SH-SY5Y (cell line): ENCODE data around the gene SLC8A2.

Experiments used
- GATA2 ChIP-seq: IDR thresholded peaks from 2 replicates; pipeline ENCODE4 v1.6.1; 2011; ENCODE audit warnings: mild to moderate bottlenecking, low read depth, low read length
- GATA3 ChIP-seq: IDR thresholded peaks from 2 replicates; pipeline ENCODE4 v1.6.1; 2011; ENCODE audit warnings: low read depth, mild to moderate bottlenecking, low read length, moderate library complexity

GRCh38 chr19:47507924-47508553, 36.3 kb upstream of the SLC8A2 start:
- TF ChIP-seq GATA2, result no peak
- no peak for TF ChIP-seq GATA3
